ENCODE data around the gene MBOAT7.
"Not testable (repeated sequence)": the region's sequence is repeated elsewhere in the genome, so short reads cannot be mapped to it uniquely, and the experiment has no call there.

Gene MBOAT7

DNA sequence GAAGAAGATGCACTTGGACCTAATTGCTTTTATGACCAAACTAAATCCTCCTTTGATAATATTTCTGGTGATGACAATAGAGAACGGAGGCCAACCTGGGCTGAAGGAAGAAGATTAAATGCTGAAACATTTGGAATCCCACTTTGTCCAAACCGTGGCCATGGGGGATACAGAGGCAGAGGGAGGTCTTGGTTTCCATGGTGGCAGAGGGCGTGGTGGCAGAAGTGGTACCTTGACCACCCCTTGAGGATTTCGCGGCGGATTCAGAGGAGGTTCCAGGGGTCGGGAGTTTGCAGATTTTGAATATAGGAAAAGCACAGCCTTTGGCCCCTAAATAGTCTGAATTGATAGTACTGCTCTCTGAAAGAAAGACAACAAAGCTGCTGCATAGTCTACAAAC lies 40.7 kb upstream of the MBOAT7 start:
- Histone ChIP-seq H3K27me3 (ENCODE audit: insufficient read depth, low read length) (no peaks in the 10 kb centered on the region; the same call in 1 of the 2 replicates), H4K20me1 (ENCODE audit: insufficient read depth, low read length) (no peaks in the 10 kb centered on the region), H3K4me2 (ENCODE audit: low read length) (no peak overlapping the region), H3K9ac (ENCODE audit: low read length) (no peak overlapping the region), H3K79me2 (ENCODE audit: insufficient read depth, low read length) (no peaks in the 10 kb centered on the region), H3F3A (ENCODE audit: insufficient read depth, low read length) (no peaks in the 10 kb centered on the region), H3K36me3 (ENCODE audit: insufficient read depth, low read length) (no peaks in the 10 kb centered on the region; the same call in 1 of the 2 replicates), H3K9me3 (ENCODE audit: low read length) (peaks cover 4% of the 10 kb centered on the region; the same call in 1 of the 2 replicates), H3K27ac (ENCODE audit: low read depth, low read length, poor library complexity, severe bottlenecking) (no peak overlapping the region), H3K9me2 (ENCODE audit: low read depth, low read length) (no peaks in the 10 kb centered on the region), H3K4me3 (ENCODE audit: low read depth, low read length, poor library complexity, severe bottlenecking) (no peak overlapping the region), H2AFZ (ENCODE audit: low read length) (no peak overlapping the region), H3K4me1 (ENCODE audit: insufficient read depth, low read length, severe bottlenecking) (no peaks in the 10 kb centered on the region)
- no peak for TF ChIP-seq EZH2 (IDR thresholded peaks at IDR 0.05; ENCODE audit: borderline replicate concordance, low read length)
- TF ChIP-seq, protein P1, sequence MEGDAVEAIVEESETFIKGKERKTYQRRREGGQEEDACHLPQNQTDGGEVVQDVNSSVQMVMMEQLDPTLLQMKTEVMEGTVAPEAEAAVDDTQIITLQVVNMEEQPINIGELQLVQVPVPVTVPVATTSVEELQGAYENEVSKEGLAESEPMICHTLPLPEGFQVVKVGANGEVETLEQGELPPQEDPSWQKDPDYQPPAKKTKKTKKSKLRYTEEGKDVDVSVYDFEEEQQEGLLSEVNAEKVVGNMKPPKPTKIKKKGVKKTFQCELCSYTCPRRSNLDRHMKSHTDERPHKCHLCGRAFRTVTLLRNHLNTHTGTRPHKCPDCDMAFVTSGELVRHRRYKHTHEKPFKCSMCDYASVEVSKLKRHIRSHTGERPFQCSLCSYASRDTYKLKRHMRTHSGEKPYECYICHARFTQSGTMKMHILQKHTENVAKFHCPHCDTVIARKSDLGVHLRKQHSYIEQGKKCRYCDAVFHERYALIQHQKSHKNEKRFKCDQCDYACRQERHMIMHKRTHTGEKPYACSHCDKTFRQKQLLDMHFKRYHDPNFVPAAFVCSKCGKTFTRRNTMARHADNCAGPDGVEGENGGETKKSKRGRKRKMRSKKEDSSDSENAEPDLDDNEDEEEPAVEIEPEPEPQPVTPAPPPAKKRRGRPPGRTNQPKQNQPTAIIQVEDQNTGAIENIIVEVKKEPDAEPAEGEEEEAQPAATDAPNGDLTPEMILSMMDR (IDR thresholded peaks at IDR 0.05; ENCODE audit: low read length) = no peak

DNA sequence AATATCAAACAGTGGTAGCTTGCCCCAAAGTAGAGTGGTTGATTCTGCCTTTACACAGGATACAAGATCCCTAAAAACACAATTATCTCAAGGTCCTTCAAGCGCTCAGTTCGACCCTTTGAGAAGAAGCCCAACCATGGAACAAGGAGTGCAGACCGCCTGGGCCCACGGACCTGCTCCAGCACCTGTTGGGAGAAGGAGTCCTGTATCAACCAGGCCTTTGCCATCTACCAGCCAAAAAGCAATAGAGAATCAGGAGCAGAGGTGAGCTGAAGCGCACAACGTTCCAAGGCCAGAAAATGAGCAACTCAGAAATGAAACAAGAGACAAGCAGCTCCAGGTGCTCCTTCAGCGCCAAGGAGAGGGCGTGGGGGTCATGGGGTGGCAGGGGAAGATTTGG lies 39.8 kb upstream of the MBOAT7 start:
- Histone ChIP-seq H4K20me1 (ENCODE audit: insufficient read depth, low read length) (no peaks in the 10 kb centered on the region), H3K27ac (ENCODE audit: low read depth, low read length, poor library complexity, severe bottlenecking) (no peak overlapping the region), H3K4me1 (ENCODE audit: insufficient read depth, low read length, severe bottlenecking) (no peaks in the 10 kb centered on the region), H3K4me2 (ENCODE audit: low read length) (no peak overlapping the region), H3K4me3 (ENCODE audit: low read depth, low read length, poor library complexity, severe bottlenecking) (no peak overlapping the region), H3K9me2 (ENCODE audit: low read depth, low read length) (no peaks in the 10 kb centered on the region), H2AFZ (ENCODE audit: low read length) (no peak overlapping the region), H3F3A (ENCODE audit: insufficient read depth, low read length) (no peaks in the 10 kb centered on the region), H3K79me2 (ENCODE audit: insufficient read depth, low read length) (no peaks in the 10 kb centered on the region), H3K27me3 (ENCODE audit: insufficient read depth, low read length) (no peaks in the 10 kb centered on the region; the same call in 1 of the 2 replicates), H3K36me3 (ENCODE audit: insufficient read depth, low read length) (no peaks in the 10 kb centered on the region; the same call in 1 of the 2 replicates), H3K9me3 (ENCODE audit: low read length) (peaks cover 4% of the 10 kb centered on the region; the same call in 1 of the 2 replicates), H3K9ac (ENCODE audit: low read length) (no peak overlapping the region)
- TF ChIP-seq, protein P1 (IDR thresholded peaks at IDR 0.05; ENCODE audit: low read length) = no peak
- no peak for TF ChIP-seq EZH2 (IDR thresholded peaks at IDR 0.05; ENCODE audit: borderline replicate concordance, low read length)

DNA sequence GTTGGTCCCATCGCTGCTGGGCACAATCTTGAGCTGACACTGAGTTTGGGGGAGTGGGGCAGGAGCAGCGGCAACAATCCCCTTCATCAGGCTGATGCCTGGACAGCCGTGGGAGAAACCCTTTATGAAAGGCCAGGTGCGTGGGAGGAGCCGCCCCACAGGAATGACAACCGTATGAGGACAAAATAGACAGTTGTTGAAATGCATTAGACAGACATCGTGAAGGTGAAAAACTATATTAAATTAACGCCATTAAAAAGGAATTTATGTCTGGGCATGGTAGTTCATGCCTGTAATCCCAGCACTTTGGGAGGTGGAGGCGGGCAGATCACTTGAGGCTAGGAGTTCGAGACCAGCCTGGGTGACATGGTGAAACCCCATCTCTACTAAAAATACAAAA lies 35.2 kb upstream of the MBOAT7 start:
- not testable (repeated sequence) for H2AFZ ChIP-seq (ENCODE audit: low read length); H3K27me3 ChIP-seq (ENCODE audit: insufficient read depth, low read length); H3K4me1 ChIP-seq (ENCODE audit: insufficient read depth, low read length, severe bottlenecking); H3K4me3 ChIP-seq (ENCODE audit: low read depth, low read length, poor library complexity, severe bottlenecking); H3F3A ChIP-seq (ENCODE audit: insufficient read depth, low read length); H3K36me3 ChIP-seq (ENCODE audit: insufficient read depth, low read length); H3K9me2 ChIP-seq (ENCODE audit: low read depth, low read length); H3K9ac ChIP-seq (ENCODE audit: low read length); H3K79me2 ChIP-seq (ENCODE audit: insufficient read depth, low read length); H4K20me1 ChIP-seq (ENCODE audit: insufficient read depth, low read length); H3K4me2 ChIP-seq (ENCODE audit: low read length); H3K27ac ChIP-seq (ENCODE audit: low read depth, low read length, poor library complexity, severe bottlenecking); H3K9me3 ChIP-seq (ENCODE audit: low read length)

DNA sequence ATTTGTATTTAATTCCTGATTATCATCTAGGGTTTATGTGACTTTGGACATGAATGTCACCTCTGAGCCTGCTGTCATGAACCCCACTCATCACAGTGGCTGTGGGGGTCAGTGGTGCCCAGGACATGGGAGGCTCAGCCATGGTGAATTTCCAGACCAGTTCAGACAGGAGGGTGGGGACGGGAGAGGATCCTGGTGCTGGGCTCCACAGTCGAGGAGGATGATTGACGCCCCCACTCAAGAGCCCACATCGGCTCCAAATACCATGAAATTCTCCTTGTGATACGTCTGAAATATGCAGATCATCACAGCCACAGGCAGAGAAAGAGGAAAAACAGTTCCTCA lies 34.5 kb upstream of the MBOAT7 start:
- not testable (repeated sequence) for H3K4me1 ChIP-seq (ENCODE audit: insufficient read depth, low read length, severe bottlenecking); H4K20me1 ChIP-seq (ENCODE audit: insufficient read depth, low read length); H3K27me3 ChIP-seq (ENCODE audit: insufficient read depth, low read length); H3K4me2 ChIP-seq (ENCODE audit: low read length); H2AFZ ChIP-seq (ENCODE audit: low read length); H3K4me3 ChIP-seq (ENCODE audit: low read depth, low read length, poor library complexity, severe bottlenecking); H3F3A ChIP-seq (ENCODE audit: insufficient read depth, low read length); H3K79me2 ChIP-seq (ENCODE audit: insufficient read depth, low read length); H3K27ac ChIP-seq (ENCODE audit: low read depth, low read length, poor library complexity, severe bottlenecking); H3K9ac ChIP-seq (ENCODE audit: low read length); H3K36me3 ChIP-seq (ENCODE audit: insufficient read depth, low read length); H3K9me2 ChIP-seq (ENCODE audit: low read depth, low read length); H3K9me3 ChIP-seq (ENCODE audit: low read length)

DNA sequence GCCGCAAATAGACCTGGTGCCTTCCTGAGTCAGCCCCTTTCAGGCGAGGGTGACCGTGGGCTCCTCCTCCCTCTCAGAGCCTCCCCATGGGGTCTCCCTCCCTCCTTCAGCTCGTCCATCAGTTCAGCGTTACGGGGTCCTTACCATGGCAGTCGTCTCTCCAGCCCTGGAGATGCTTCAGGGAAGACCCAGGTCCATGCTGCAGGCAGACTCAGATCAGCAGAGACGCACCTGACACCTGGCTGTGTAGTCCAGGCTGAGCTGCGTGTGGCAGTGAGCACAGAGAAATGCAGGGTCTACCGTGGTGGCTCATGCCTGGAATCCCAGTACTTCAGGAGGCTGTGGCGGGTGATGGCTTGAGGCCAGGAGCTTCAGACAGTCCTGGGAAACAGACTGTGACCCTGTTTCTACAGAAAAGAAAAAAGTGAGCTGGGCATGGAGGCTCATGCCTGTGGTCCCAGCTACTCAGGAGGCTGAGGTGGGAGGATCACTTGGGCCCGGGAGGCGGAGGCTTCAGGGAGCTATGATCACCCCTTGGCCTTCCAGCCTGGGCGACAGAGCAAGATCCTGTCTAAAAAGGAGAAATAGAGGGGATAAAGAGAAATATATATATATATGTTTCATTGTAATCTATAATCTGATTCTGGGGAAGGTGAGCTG lies 34.0 kb upstream of the MBOAT7 start:
- H2AFZ ChIP-seq (ENCODE audit: low read length); H3K27ac ChIP-seq (ENCODE audit: low read depth, low read length, poor library complexity, severe bottlenecking); H4K20me1 ChIP-seq (ENCODE audit: insufficient read depth, low read length); H3K9ac ChIP-seq (ENCODE audit: low read length); H3K27me3 ChIP-seq (ENCODE audit: insufficient read depth, low read length); H3F3A ChIP-seq (ENCODE audit: insufficient read depth, low read length); H3K9me3 ChIP-seq (ENCODE audit: low read length); H3K4me1 ChIP-seq (ENCODE audit: insufficient read depth, low read length, severe bottlenecking); H3K4me2 ChIP-seq (ENCODE audit: low read length); H3K4me3 ChIP-seq (ENCODE audit: low read depth, low read length, poor library complexity, severe bottlenecking); H3K79me2 ChIP-seq (ENCODE audit: insufficient read depth, low read length); H3K9me2 ChIP-seq (ENCODE audit: low read depth, low read length): not testable (repeated sequence)
- H3K36me3 ChIP-seq (ENCODE audit: insufficient read depth, low read length) = peaks cover 11% of the 10 kb centered on the region

DNA sequence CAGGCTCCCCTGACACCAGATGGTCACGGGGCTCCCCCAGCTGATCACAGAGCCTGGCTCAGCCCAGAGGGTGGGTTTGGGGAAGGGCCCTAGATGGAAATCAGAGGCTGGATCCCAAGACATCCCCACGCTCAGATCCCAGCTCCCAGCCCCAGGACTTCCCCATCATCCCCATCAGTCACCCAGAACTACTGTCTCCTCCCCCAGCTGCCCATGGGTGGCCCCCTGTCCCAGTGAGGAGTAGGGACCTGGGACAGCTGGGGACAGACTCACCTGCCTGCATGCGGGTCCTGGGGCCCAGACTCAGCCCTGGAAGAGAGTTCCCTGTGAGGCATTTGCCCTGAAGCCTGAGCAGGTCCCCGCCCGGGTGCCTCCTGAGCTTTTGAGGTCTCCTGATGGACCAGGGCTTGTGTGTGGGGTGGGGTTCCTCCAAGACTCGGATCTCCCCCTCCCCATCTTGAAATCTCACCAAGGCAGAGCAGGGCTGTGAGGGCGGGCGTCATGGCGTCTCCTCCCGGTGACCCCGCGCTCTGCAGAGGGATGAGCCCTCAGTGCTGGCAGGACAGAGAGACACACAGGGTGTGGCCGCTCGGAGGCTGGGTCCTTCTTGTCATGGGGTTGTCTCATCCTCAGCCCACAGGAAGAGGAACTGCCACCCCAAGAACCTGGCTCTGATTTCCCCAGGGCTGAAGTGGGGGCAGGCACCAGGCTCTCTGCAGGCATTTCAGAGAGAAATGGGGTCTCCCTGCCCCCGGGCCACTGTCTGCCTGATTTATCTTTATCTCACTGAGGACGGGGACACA lies 33.3 kb upstream of the MBOAT7 start, which contains the start of gene LILRB3:
LILRB3 (minus strand) TSS at position 534 of the 803 bp plus-strand sequence; CDS start at position 503, 31 bp downstream.
- H3K9me3 ChIP-seq (ENCODE audit: low read length); H3K27me3 ChIP-seq (ENCODE audit: insufficient read depth, low read length); H3K9me2 ChIP-seq (ENCODE audit: low read depth, low read length); H3K4me3 ChIP-seq (ENCODE audit: low read depth, low read length, poor library complexity, severe bottlenecking); H3K79me2 ChIP-seq (ENCODE audit: insufficient read depth, low read length); H3K4me1 ChIP-seq (ENCODE audit: insufficient read depth, low read length, severe bottlenecking); H3F3A ChIP-seq (ENCODE audit: insufficient read depth, low read length); H2AFZ ChIP-seq (ENCODE audit: low read length); H3K4me2 ChIP-seq (ENCODE audit: low read length); H3K27ac ChIP-seq (ENCODE audit: low read depth, low read length, poor library complexity, severe bottlenecking); H3K9ac ChIP-seq (ENCODE audit: low read length); H4K20me1 ChIP-seq (ENCODE audit: insufficient read depth, low read length): not testable (repeated sequence)
- peaks cover 14% of the 10 kb centered on the region for H3K36me3 ChIP-seq (ENCODE audit: insufficient read depth, low read length)
